Measurements from ENCODE around the gene DDIT4. TPM values are rescaled to one million over a fixed set of nuclear protein-coding genes. Genes with fewer than 3 reads are reported as not detected.

DDIT4 gene
- polyA plus RNA-seq, 3 donors, result 26.1 to 611 (median 45.8) TPM

GRCh38 chr10:72314263-72314662, 40.5 kb downstream of the DDIT4 start:
- Histone ChIP-seq H3K27me3 (ENCODE audit: control insufficient read depth in 2 of 2, insufficient read depth in 2 of 2, low read length in 2 of 2) (no peaks in the 10 kb centered on the region), H3K36me3 (replicated peaks in 1 of 2; ENCODE audit: control insufficient read depth in 1 of 2, insufficient read depth in 2 of 2, low read length in 2 of 2) (no peaks in the 10 kb centered on the region), H3K79me2 (ENCODE audit: insufficient read depth, low read length) (peaks cover 10% of the 10 kb centered on the region), H4K20me1 (ENCODE audit: insufficient read depth, low read length) (no peaks in the 10 kb centered on the region), H3K4me2 (replicated peaks; ENCODE audit: extremely low read depth, low read length, poor library complexity, severe bottlenecking) (no peak overlapping the region), H3K27ac (ENCODE audit: low read depth in 1 of 2, low read length in 2 of 2) (no peak overlapping the region), H3K4me1 (ENCODE audit: control insufficient read depth in 1 of 2, insufficient read depth in 2 of 2, low read length in 2 of 2) (peaks cover 62 to 64% of the 10 kb centered on the region in 2 donors), H3K4me3 (replicated peaks in 1 of 3; ENCODE audit: low read depth in 2 of 3, low read length in 3 of 3) (no peak overlapping the region), H3K9me3 (replicated peaks in 1 of 2; ENCODE audit: control insufficient read depth in 1 of 2, insufficient read depth in 1 of 2, low read length in 2 of 2) (no peaks in the 10 kb centered on the region), H2AFZ (ENCODE audit: insufficient read depth, low read depth, low read length, poor library complexity, severe bottlenecking) (no peak overlapping the region), H3K9ac (ENCODE audit: insufficient read depth, low read length, poor library complexity, severe bottlenecking) (no peak overlapping the region)
- H3K4me3 Mint-ChIP-seq, result no peak overlapping the region
- intact Hi-C loops (cut with micrococcal nuclease), result no loop called here
- peaks cover 66% of the 10 kb centered on the region for H3K4me1 Mint-ChIP-seq
- H3K36me3 Mint-ChIP-seq, result peaks cover 2 to 7% of the 10 kb centered on the region in 2 donors
- peaks cover 2 to 6% (median 4%) of the 10 kb centered on the region in 3 donors for H3K27me3 Mint-ChIP-seq (ENCODE audit: low read depth in 3 of 3)
- peak overlapping the region in 1 of 7 donors; percentile 65 for H3K27ac Mint-ChIP-seq
- no peak for DNase-seq
- no peak for TF ChIP-seq CTCF (IDR thresholded peaks at IDR 0.05)
- H3K9me3 Mint-ChIP-seq, result no peaks in the 10 kb centered on the region
- 98% methylated on average over 6 of the region's 7 CpGs for WGBS (ENCODE audit: insufficient coverage)

- Histone ChIP-seq H3K4me2 (replicated peaks; ENCODE audit: extremely low read depth, low read length, poor library complexity, severe bottlenecking) (peak overlapping the region; percentile 11), H3K4me1 (ENCODE audit: control insufficient read depth in 1 of 2, insufficient read depth in 2 of 2, low read length in 2 of 2) (peaks cover 58 to 64% of the 10 kb centered on the region in 2 donors), H3K9me3 (replicated peaks in 1 of 2; ENCODE audit: control insufficient read depth in 1 of 2, insufficient read depth in 1 of 2, low read length in 2 of 2) (no peaks in the 10 kb centered on the region), H3K79me2 (ENCODE audit: insufficient read depth, low read length) (peaks cover 10% of the 10 kb centered on the region), H2AFZ (ENCODE audit: insufficient read depth, low read depth, low read length, poor library complexity, severe bottlenecking) (peak overlapping the region; percentile 22), H3K27me3 (ENCODE audit: control insufficient read depth in 2 of 2, insufficient read depth in 2 of 2, low read length in 2 of 2) (no peaks in the 10 kb centered on the region), H4K20me1 (ENCODE audit: insufficient read depth, low read length) (no peaks in the 10 kb centered on the region), H3K4me3 (replicated peaks in 1 of 3; ENCODE audit: low read depth in 2 of 3, low read length in 3 of 3) (peak overlapping the region in 1 of 3 experiments; percentile 2), H3K36me3 (replicated peaks in 1 of 2; ENCODE audit: control insufficient read depth in 1 of 2, insufficient read depth in 2 of 2, low read length in 2 of 2) (no peaks in the 10 kb centered on the region), H3K27ac (ENCODE audit: low read depth in 1 of 2, low read length in 2 of 2) (peak overlapping the region in 1 of 2 donors; percentile 73), H3K9ac (ENCODE audit: insufficient read depth, low read length, poor library complexity, severe bottlenecking) (no peak overlapping the region)
- Mint-ChIP-seq H3K27ac (peak overlapping the region in 4 of 7 donors; percentile 42 to 90 (median 79)), H3K36me3 (peaks cover 2 to 3% of the 10 kb centered on the region in 2 donors), H3K9me3 (no peaks in the 10 kb centered on the region), H3K4me1 (peaks cover 60% of the 10 kb centered on the region), H3K4me3 (no peak overlapping the region), H3K27me3 (ENCODE audit: low read depth in 3 of 3) (peaks cover 0 to 4% (median 2%) of the 10 kb centered on the region in 3 donors)
- 0% methylated on average over 1 of the region's 7 CpGs for WGBS (ENCODE audit: insufficient coverage)
- TF ChIP-seq CTCF (IDR thresholded peaks at IDR 0.05), result no peak
- DNase-seq, result no peak
- intact Hi-C loops (cut with micrococcal nuclease), result loop anchor here in 1 of 2 donors (5.0 kb wide), 1 partner anchor 43 kb away; the partner anchor contains the start of gene DDIT4
Observed at GRCh38 chr10:72315054-72315453, 41.3 kb downstream of the DDIT4 start.
